ENCODE data around the gene SIL1.

- TF ChIP-seq TP53 (CRISPR knock-in tag; IDR thresholded peaks at IDR 0.05), result no peak
- no peak for TF ChIP-seq MAX (CRISPR knock-in tag; IDR thresholded peaks at IDR 0.05)
- TF ChIP-seq TEAD1 (CRISPR knock-in tag; IDR thresholded peaks at IDR 0.05), result no peak
- no peak for TF ChIP-seq ZBTB21 (CRISPR knock-in tag; IDR thresholded peaks at IDR 0.05; ENCODE audit: borderline replicate concordance)
Measured at GRCh38 chr5:139222346-139222745, 24.2 kb upstream of the SIL1 start.

Data from WTC11 (cell line).